NCI-H146 (cell line): Measurements from ENCODE around the gene OR2F1.

Experiments used
- DNase-seq: peaks from one replicate; lab custom pipeline; 2025; lab: John Stamatoyannopoulos, UW

Gene OR2F1, protein sequence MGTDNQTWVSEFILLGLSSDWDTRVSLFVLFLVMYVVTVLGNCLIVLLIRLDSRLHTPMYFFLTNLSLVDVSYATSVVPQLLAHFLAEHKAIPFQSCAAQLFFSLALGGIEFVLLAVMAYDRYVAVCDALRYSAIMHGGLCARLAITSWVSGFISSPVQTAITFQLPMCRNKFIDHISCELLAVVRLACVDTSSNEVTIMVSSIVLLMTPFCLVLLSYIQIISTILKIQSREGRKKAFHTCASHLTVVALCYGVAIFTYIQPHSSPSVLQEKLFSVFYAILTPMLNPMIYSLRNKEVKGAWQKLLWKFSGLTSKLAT

DNA sequence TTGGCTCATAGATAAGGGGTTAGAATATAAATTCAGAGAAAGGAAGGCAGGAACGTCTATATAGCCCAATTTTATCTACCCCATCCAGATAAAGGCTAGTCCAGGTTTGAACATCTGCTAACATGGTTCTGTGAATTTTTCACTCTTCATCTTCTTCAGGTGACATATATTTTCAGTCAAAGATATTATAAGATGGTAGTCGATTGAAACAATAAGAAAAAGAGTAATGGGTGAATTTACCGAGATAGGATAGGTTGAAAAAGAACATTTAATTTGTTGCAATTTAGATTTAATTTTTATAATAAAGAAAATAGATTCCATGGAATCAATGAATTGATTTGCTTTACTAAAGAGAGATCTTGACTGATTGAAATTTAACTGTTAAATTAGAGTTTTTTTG is at the start of gene OR2F1:
Gene OR2F1, plus strand, starts transcription at position 301 of the 400 bp plus-strand sequence. CDS start 5,127 bp downstream, outside the sequence.
- no peak for DNase-seq

DNA sequence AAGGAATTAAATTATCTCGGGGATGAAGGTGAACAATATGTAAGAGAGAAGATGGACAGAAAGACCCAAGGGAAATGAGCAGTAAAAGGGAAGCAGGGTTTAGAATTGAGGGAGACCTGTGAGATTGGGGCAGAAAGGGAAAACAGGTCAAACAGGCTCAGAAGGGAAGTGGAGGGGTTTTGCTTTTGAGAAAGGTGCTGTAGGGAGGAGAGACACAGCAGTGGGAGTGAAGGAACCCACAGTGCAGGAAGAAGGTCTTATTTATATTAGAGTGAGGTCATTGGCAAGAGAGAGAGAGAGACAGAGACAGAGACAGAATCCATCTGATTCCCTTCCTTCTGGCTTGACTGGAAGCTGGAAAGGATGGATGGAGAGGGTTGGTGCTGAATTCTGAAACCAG is 49.1 kb upstream of the OR2F1 start:
- DNase-seq: no peak

DNA sequence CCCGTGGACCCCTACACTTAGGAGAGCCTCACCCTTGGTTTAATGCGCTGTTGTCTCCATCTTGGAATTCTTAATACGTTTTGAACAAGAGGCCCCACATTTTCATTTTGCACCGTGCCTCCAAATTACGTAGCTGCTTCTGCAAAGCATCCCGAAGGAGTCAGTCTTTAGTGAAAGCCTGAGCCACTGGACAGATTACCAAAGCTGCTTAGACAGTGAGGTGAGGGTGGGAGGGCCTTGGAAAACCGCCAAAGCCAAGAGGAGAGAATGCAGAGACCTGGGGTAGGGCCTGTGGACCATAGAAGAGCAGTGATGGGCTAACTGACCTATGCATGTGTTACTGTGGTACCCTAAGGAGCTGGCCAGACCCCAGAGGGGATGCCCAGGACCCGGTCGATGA is 48.5 kb upstream of the OR2F1 start:
- DNase-seq: no peak

DNA sequence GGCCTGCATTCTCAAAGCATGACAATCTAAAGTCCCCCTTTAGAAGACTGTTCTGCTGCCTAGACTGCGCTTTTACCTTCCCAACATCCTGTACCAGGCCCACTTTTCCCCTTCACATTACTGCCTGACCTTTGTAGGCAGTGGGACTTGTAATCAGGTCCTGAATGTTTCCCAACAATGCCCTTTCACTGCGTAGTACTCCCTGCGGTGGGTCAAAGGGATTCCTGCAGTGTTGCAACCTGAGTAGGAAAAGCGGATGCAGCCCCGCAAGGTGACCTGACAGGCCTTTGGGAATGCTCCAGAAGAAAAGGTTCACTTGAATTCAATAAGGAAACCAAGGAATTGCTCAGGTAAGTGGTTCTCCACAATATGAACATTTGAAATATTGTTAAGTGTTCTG is 47.7 kb upstream of the OR2F1 start:
- no peak for DNase-seq

DNA sequence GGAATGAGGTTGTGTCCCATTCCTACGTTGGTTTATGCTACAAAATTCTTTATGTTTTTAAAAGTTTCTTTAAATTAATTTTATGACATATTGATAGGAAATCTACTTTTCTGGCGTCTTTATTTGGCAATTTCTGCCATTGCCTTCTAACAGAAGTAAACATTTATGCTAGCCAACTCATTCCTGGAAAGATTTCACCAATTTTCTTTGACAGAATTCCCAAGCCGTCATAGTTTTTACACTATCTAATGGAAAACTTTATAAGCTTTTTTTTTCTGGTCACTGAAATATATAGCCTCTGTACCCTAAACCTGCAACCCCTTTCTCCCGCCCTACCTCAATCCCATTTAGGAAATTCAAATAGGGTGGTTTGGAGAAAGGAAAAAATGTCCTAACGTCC is 46.5 kb upstream of the OR2F1 start:
- DNase-seq: no peak

DNA sequence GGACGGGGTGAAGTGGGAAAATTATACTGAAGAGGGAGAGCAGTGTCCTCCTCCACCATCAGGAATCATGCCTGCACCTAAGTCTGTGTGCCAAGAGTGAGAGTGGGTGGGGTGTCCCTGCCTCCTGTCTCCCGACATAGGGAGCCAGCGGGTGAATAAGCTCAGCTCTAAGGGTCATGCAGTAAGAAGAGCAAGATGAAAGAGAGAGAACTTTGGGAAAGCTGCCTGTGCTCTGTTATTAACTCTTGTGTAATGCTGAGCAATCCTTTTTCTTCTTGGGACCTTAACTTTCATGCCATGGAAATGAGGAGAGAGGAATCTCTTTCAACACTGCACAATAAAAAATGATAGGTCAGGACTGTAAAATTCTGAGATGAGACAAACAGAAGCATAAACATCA is 44.8 kb upstream of the OR2F1 start:
- DNase-seq: no peak

DNA sequence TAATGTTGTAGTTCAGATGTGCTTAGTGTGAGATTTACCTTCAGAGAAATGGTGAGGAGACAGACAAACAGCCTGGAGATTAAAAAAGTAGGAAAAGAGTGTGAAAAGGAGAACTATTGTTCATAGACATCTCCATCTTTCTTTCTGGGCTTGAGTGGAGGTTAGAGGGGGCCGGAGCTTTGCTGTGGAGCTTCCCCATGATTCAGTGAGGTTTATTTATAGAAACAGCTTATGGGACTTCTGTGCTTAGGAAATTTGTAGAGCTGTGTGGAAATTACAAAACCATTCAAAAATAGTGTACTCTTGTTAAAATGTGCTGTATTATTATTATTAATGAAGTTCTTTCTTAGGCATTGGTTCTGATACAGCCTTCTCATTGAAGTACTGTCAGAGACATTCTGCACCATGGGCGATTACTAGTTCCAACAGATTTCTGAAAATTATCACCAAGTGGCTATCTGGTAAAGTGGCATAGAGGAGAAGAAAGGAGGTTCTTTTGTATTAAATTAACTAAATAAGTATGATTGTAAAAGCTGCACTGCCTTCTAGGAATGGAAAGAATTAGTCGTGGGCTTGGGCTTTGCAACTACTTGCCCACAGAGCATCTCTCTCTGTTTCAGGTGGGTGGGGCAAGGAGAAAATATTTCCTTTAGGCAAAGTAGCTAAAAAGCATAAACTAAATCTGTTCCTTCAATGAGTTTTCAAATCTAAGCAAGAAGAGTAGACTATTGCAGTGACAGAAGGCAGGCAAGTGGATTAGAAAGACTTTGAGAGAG is 44.0 kb upstream of the OR2F1 start:
- DNase-seq: no peak

DNA sequence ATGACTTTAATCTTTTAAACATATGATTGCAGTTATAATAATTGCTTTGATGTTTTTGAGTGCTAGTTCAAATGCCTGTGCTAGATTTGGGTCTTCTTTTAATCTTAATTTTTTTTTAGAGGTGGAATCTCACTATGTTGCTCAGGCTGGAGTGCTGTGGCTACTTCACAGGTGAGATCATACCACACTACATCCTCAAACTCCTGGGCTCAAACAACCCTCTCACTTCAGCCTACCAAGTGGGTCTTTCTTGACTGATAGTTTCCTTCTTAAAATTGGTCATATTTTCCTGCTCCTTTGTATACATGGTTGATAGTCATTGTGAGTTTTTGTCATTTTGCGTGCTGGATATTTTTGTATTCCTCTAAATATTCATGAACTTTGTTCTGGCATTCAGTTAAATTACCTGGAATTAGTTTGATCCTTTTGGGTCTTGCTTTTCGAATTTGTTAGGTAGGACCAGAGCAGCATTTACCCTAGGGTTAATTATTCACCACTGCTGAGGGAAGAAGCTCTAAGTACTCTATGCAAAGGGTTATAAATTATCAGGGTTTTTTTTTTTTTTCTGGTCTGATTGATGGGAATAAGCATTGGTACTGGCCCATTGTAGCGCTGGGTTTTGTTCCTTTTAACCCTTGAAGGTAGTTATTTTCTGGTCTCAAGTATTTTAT is 40.6 kb upstream of the OR2F1 start:
- DNase-seq: no peak

DNA sequence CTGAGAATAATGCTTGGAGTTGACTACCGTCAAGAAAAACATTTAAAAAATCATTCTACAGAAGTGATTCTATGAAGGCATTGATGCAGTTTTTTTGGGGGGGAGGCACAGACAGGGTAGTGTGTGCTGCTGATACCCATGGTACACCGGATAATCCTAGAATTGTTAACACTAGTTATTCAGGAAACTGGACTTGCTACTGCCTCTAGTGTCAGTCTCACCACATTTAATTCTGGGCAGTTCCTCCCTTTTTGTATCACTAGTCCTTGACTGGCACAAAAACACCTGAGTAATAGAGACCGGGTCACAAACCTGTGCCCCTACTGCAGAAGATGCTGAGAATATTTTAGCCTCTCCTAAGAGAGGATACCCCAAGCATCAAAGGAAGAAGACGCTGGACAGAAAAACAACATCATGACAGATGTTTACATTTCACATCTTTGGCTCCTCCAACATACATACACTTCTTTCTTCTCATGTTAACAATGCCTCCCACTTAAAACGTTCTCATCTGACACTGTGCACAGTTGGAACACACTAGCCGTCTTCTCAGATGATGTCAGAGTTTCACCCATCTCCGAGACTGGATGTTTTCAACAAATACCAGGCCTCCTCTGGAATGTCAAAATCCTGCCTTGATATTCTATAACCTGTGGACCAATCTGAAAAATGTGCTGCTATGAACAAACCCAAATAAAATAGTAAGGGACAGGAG is 39.5 kb upstream of the OR2F1 start:
- no peak for DNase-seq

DNA sequence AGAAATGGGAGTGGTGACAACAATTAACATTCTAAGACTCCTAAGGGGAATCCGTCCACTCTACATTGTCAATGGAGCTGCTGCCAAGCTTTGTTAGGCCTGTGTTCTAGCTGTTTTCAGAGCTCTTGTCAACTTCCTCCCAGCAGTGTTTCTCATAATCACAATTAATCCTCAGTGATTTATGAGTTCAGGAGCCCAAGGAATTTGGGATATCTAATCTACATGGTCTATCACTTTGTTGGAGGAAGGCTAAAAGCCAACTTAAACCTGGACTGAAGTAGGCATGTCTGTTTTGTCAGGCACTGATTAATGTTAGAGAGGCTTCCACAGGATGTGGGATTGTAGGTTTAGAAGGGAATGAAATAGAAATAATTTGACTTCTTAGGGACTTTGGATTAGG is 29.8 kb upstream of the OR2F1 start:
- DNase-seq: no peak

DNA sequence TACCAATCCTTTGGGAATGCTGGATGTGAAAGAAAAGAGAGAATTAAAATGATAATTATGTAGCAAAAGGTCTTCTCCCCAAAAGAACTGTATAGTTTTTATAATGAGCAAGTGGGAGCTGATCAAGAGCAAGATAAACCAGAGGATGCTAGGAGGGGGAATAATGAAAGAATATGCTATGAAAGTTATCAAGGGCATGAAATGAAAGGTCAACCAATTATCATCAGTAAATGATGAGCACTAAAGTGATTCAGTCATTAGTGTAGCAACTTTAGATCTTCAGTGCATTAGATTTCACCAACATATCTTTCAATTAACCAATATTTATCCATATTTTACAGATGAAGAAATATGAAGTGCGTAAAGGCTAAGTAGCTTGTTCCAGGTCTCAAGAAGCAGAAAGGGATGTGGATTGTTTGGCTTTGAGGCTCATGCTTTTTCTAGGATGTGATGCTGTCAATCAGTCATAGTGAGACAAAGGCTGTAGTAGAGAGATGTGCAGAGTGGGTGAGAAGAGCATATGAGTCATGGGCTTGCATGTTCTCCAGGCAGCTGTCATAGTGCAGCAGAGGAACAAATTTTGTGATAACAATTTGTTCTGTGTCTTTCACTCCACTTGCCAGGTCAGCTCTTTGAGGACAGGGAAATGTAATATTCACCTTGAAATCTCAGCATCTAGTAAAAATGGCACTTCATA is 25.3 kb upstream of the OR2F1 start:
- no peak for DNase-seq

DNA sequence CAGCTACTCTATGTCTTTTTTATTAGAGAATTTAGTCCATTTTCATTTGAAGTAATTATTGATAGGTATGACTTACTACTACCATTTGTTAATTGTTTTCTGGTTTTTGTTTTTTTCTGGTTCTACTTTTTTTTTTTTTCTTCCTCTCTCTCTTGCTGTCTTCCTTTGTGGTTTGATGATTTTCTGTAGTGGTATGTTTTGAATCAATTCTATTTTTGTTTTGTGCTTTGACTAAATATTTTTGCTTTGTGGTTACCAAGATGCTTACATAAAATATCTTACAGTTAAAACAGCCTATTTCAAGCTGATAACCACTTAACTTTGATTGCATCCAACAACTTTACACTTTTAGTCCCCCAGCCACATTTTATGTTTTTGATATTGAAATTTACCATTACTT is 22.9 kb upstream of the OR2F1 start:
- DNase-seq: no peak

DNA sequence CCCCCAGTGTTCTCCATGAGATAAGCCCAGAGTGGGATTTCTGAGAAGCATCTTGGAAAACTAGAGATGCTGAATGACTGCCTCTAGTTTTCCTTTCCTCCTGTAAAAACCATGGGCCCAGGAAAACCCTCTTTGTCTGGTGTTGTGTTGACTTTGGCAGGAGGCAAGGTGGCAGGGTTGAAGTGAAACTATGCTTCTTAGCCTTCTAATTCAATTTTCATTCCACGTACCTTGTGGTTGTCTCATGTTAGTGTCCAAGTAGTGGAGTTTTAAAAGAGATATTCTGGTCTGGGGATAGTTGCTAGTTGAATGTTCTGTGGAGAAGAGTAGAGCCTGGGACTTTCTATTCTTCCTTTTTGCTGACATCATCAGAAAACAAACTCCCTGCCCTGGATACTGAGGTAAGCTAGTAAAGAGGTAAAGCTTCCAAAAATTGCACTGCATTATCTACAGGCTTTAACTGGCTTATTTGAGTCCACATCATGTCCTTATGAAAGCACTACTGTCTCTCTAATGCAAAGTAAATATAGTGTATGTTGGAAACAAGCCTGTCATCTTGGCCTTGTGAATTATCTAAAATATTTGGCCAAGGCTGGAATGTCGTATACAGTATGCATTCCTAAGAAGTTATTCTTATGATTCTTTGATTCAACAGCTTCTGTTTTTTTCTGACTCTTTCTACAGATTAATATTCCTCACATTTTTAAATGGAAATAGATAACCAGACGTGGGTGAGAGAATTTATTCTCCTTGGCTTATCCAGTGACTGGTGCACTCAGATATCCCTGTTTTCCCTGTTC is 19.9 kb upstream of the OR2F1 start, which contains the start of gene OR2F2:
Gene OR2F2, plus strand, starts transcription at position 708 of the 800 bp plus-strand sequence. Its CDS starts 0 bp downstream, at position 708.
- no peak for DNase-seq

DNA sequence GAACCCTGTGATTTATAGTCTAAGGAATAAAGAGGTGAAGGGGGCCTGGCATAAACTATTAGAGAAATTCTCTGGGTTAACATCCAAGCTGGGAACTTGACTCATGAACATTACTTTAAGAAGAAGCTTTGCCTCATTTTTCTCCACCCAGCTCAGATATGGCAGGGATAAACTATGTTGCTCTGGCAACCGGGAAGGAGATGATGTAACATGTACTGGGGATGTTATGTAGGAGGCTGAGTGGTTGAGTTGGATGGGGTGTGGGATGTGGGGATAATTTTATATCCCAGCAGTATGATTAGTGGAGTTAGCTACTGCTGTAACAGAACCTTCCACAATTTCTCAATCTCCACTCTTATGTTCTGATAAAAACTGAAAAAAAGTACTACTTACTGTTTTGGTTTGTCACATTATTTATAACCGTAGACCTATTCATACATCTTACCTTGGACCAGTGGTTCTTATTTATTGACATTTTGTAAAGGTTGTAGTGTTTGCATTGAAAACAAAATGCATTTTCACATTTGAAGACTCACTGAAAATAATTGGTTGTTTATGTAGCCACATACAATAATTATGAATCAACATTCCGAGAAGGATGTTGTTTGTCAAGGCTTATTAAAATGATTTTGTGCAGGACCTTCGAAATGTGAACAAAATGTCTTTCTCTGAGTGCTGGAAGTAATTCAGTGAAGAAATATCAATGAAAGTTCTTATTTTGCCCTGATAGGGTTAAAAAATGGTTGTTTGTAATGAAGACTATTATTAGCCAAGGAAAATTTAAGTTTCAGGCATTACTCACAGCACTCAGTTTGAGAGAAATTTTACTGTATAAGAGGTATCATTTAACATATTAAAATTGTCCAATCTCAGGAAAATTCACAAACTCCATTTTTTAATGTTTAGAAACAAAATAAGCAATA is 18.3 kb upstream of the OR2F1 start:
- DNase-seq: no peak

DNA sequence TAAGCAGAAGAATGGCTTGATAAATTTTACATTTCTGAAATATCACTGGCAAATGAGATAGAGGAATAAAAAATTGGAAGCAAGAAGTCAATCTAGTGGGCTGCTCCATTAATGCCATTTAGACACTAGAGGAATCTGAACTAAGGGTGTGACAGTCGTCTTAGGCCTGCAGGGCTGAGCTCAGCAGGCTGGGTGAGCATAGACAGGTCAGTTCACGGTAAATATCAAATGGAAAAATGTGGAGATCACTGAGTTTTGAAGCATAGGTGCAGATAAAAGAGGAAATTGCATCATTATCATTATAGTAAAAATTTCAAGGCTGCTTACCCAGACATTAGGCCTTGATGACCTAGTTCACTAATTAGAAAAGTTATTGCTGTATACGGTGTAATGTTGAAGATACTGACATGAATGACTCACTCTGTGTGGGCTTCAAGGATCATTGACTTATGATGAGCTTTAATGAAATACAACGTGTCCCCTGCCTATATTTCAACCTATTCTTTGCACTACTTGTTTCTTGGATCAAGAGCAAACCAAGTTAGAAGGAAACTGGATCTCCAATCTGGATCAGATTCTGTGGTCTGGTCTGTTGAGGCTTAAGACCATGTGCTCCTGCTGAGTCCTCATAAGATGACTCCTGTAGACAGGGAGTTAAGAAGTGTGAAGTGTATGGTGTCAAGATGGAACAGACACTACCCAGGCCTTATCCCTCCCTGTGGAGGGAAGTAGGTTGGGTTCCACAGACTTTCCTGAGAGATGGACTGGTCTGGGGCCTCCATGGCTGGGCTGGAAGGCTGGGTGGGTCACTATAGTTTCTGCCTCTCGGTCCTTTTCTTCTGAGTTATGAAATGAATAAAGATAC is 16.0 kb upstream of the OR2F1 start:
- no peak for DNase-seq

DNA sequence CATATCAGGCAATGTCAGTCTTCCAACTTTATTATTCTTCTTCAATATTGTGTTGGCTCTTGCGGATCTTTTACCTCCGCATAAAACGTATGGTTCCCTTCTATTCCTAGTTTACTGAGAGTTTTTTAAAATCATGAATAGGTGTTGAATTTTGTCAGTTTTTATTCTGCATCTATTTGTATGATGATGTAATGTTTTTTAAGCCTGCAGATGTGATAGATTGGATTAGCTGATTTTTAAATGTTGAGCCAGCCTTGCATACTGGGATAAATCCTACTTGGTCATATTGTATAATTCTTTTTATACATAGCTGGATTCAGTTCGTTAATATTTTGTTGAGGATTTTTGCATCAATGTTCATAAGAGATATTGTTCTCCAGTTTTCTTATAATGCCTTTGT is 9.2 kb upstream of the OR2F1 start:
- DNase-seq: no peak

DNA sequence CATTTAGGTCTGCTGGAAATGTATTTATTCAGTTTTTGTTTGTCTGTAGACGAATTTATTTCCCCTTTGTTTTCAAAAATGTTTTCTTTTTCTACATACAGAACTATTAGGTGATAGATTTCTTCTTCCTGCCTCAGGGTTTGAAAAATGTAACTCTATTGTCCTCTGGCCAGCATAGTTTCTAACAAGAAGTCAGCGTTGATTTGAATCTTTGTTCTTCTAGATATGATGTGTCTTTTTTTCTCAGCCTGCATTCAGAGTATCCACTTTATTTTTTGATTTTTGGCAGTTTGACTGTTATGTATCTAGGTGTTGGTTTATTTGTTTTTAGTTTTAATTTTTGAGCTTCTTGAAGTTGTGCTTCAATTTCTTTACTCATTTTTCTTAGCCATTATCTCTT is 7.5 kb upstream of the OR2F1 start:
- DNase-seq: no peak

DNA sequence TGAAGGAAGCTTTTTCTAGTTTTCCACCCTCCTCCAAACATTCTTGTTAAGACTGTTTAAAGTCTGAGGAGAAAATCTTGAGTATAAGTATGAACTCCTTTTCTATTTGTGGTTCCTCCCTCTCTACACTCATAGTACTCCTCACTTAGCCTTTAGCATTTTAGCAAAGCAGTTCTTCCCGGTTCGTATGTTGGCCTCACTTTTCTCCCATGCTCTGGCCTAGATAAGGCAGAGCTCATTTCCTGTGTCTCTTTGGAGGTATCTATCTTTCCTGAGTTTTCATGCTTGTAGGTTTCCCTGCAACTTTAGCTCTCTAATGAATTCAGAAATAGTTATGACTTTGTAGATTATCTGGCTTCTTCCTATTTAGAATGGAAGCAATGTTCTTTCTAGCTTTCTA is 5.9 kb upstream of the OR2F1 start:
- no peak for DNase-seq

DNA sequence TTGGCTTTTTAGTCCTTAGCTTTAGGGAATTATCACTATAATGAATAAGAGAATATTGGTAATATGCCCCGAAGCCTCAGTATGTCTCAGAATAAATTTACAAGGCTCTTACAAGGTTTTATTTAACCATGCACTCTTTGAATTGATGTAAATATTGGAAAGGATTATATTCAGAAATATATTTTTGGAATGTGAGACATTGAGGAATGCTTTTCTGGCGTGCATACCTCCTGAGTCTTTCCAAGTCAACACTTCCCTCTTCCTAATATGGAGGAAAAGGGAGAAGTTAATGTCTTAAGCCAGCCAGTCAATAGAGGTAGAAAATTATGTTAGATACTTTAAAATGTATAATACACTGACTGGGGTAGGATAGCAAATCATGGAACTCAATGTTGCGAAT is 1.2 kb upstream of the OR2F1 start:
- DNase-seq: no peak
